OCI-LY1 (cell line): ENCODE measurements around the gene ZNF318.
"Not testable (repeated sequence)": the region's sequence is repeated elsewhere in the genome, so short reads cannot be mapped to it uniquely, and the experiment has no call there.

Source experiments
- H2AFZ ChIP-seq: fragments of 200-600 bp; sonication (generic), shearing (Covaris generic); 2 replicates; pipeline ENCODE4 v1.6.0; 2014; ENCODE audit warnings: antibody characterized with exemption, mild to moderate bottlenecking, low read length
- H3F3A ChIP-seq: fragments of 200-600 bp; sonication (generic), shearing (Covaris generic); 2 replicates; pipeline ENCODE4 v1.6.0; 2014; ENCODE audit warnings: mild to moderate bottlenecking, antibody characterized with exemption, low read length, moderate library complexity; ENCODE audit not compliant: insufficient read depth
- H3K27ac ChIP-seq: fragments of 200-600 bp; sonication (generic); 2 replicates; pipeline ENCODE4 v1.5.1; 2014; ENCODE audit warnings: low read length, mixed run types, mild to moderate bottlenecking, low read depth; ENCODE audit not compliant: poor library complexity, severe bottlenecking
- H3K27me3 ChIP-seq: fragments of 200-600 bp; sonication (generic); 2 replicates; pipeline ENCODE4 v1.6.0; 2014; ENCODE audit warnings: antibody characterized with exemption, mild to moderate bottlenecking, low read length, moderate library complexity; ENCODE audit not compliant: insufficient read depth
- H3K36me3 ChIP-seq: fragments of 200-600 bp; sonication (generic); 2 replicates; pipeline ENCODE4 v1.6.1; 2014; ENCODE audit warnings: mild to moderate bottlenecking, antibody characterized with exemption, low read length, moderate library complexity, mixed read lengths; ENCODE audit not compliant: insufficient read depth
- H3K4me1 ChIP-seq: fragments of 200-600 bp; sonication (generic); 2 replicates; pipeline ENCODE4 v1.5.1; 2014; ENCODE audit warnings: mild to moderate bottlenecking, low read length, moderate library complexity; ENCODE audit not compliant: insufficient read depth, severe bottlenecking
- H3K4me2 ChIP-seq: fragments of 200-600 bp; sonication (generic), shearing (Covaris generic); 2 replicates; pipeline ENCODE4 v1.6.1; 2014; ENCODE audit warnings: low read length
- H3K4me3 ChIP-seq: fragments of 200-600 bp; sonication (generic); 2 replicates; pipeline ENCODE4 v1.5.1; 2014; ENCODE audit warnings: low read length, low read depth, mild to moderate bottlenecking, mixed read lengths; ENCODE audit not compliant: poor library complexity, severe bottlenecking
- H3K79me2 ChIP-seq: fragments of 200-600 bp; shearing (Covaris generic); 2 replicates; pipeline ENCODE4 v1.6.1; 2016; ENCODE audit warnings: mixed run types, low read length, mixed read lengths; ENCODE audit not compliant: insufficient read depth
- H3K9ac ChIP-seq: fragments of 200-600 bp; sonication (generic), shearing (Covaris generic); 2 replicates; pipeline ENCODE4 v1.6.1; 2014; ENCODE audit warnings: mild to moderate bottlenecking, low read length, mixed read lengths
- H3K9me2 ChIP-seq: fragments of 200-600 bp; sonication (generic), shearing (Covaris generic); 2 replicates; pipeline ENCODE4 v1.6.1; 2014; ENCODE audit warnings: low read depth, mild to moderate bottlenecking, low read length, mixed read lengths
- H3K9me3 ChIP-seq: fragments of 200-600 bp; shearing (Covaris generic); 2 replicates; pipeline ENCODE4 v1.6.1; 2014; ENCODE audit warnings: low read length, mixed read lengths
- H4K20me1 ChIP-seq: fragments of 200-600 bp; sonication (generic), shearing (Covaris generic); 2 replicates; pipeline ENCODE4 v1.6.0; 2016; ENCODE audit warnings: mild to moderate bottlenecking, low read length; ENCODE audit not compliant: insufficient read depth
- CTCF ChIP-seq: fragments of 200-600 bp; sonication (generic), shearing (Covaris generic); IDR thresholded peaks from 2 replicates; pipeline ENCODE4 v1.5.1; 2017; ENCODE audit warnings: mild to moderate bottlenecking, antibody characterized with exemption, low read length, moderate library complexity, mixed read lengths
- EZH2 ChIP-seq: fragments of 200-600 bp; sonication (generic), shearing (Covaris generic); IDR thresholded peaks from 2 replicates; pipeline ENCODE4 v1.8.0; 2017; ENCODE audit warnings: borderline replicate concordance, mixed run types, mild to moderate bottlenecking, antibody characterized with exemption, low read length, moderate library complexity, mixed read lengths

ZNF318 gene

GRCh38 chr6:43347021-43347420 is 22.4 kb downstream of the ZNF318 start:
- no peak overlapping the region for H2AFZ ChIP-seq
- TF ChIP-seq CTCF, result no peak
- no peak for TF ChIP-seq EZH2
- H3K36me3 ChIP-seq, result peaks cover 77% of the 10 kb centered on the region
- H3F3A ChIP-seq, result no peaks in the 10 kb centered on the region
- H3K79me2 ChIP-seq, result no peaks in the 10 kb centered on the region
- H4K20me1 ChIP-seq, result no peaks in the 10 kb centered on the region
- H3K27me3 ChIP-seq, result no peaks in the 10 kb centered on the region
- H3K9me3 ChIP-seq, result no peaks in the 10 kb centered on the region
- no peak overlapping the region for H3K4me3 ChIP-seq
- no peak overlapping the region for H3K27ac ChIP-seq
- no peaks in the 10 kb centered on the region for H3K4me1 ChIP-seq
- H3K9ac ChIP-seq, result no peak overlapping the region
- H3K9me2 ChIP-seq, result no peaks in the 10 kb centered on the region
- H3K4me2 ChIP-seq, result no peak overlapping the region

- not testable (repeated sequence) for H3K27ac ChIP-seq, H3F3A ChIP-seq, H3K9me2 ChIP-seq, H3K4me1 ChIP-seq, H4K20me1 ChIP-seq, H3K4me2 ChIP-seq, H3K9ac ChIP-seq, H3K27me3 ChIP-seq, H2AFZ ChIP-seq, H3K79me2 ChIP-seq, H3K4me3 ChIP-seq, H3K9me3 ChIP-seq
- peaks cover 82% of the 10 kb centered on the region for H3K36me3 ChIP-seq
Observed at GRCh38 chr6:43346243-43346642, 23.2 kb downstream of the ZNF318 start.

- no peak overlapping the region for H3K27ac ChIP-seq
- no peak overlapping the region for H3K4me2 ChIP-seq
Observed at GRCh38 chr6:43339168-43339567, 30.3 kb downstream of the ZNF318 start.

More at GRCh38 chr6:43339168-43339567, 30.3 kb downstream of the ZNF318 start:
- Histone ChIP-seq H3K4me3 (no peak overlapping the region), H3K36me3 (peaks cover 74% of the 10 kb centered on the region), H3K9me3 (no peaks in the 10 kb centered on the region), H4K20me1 (no peaks in the 10 kb centered on the region), H3F3A (no peaks in the 10 kb centered on the region), H3K9me2 (no peaks in the 10 kb centered on the region), H3K9ac (no peak overlapping the region), H2AFZ (no peak overlapping the region), H3K79me2 (no peaks in the 10 kb centered on the region), H3K27me3 (no peaks in the 10 kb centered on the region), H3K4me1 (no peaks in the 10 kb centered on the region)
- TF ChIP-seq CTCF (no peak), EZH2 (no peak)
